HS-5 (cell line): ENCODE data around the gene RAB11FIP5.

Experiments used
- DNase-seq: peaks from one replicate; pipeline ENCODE4 v3.0.0-alpha.2; 2012; ENCODE audit warnings: low read depth

The RAB11FIP5 gene

DNA sequence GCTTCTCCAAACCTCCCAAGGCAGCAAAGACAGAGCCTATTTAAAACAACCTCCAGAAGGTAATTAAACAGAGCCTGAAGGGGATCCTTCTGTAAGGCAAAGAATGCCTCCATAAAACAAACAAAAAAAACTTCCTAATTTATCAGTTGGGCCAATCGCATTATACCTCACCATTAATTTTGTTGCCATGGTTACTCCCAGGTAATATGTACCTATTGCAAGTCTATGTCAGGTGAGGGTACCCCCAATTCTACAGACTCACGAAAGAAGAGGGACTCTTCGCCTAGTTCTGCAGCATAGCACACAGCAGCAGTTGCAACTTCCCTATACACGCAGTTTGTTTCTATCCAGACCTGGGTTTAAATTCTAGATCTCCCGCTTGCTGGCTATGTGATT, 80.0 kb downstream of the RAB11FIP5 start:
- no peak for DNase-seq

GRCh38 chr2:73031725-73032701, 80.7 kb downstream of the RAB11FIP5 start:
- no peak for DNase-seq

DNA sequence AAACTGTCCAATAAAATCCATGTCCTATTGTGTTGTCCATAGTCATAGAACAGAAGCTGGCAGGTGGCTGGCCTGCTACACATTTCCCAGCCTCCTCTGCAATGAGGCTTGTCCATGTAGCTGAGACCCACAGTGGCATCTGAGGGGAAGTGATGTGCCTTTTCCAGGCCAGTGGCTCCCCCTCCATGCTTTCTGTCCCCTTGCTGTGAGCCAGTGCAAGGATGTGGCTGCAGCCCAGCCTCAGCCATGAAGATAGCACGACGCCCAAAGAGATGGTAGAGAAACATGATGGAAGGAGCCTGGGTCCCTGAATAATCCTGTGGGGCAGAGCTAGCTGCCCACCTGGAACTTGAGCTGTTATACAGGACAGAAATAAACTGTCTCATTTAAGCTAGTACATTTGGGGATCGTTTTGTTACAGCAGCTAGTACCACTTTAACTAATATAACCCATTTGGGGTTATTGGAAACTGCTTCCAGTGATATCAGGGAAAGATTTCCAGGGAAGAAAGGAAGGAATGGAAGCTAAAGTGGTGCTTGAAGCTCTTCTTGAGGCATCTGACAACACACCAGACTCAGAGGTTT, 81.6 kb downstream of the RAB11FIP5 start:
- no peak for DNase-seq

DNA sequence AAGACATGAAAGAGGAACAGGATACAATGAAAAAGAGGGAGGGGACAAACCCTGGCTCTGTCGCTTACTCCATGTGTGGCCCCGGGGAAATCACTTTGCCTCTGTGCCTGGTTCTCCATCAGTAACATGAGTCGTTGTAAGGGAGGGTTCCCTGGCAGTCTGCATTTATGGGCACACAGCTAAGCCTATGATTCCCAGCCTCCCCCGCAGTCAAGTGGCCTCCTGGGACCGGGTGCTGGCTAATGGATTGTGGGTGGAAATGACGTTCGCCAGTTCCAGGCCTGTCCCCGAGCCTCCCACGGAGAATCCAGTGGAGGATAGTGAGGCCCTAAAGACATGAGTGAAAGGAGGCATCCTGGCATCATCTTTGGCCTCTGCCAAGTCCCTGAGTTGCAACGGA, 83.9 kb downstream of the RAB11FIP5 start:
- no peak for DNase-seq

- DNase-seq, result no peak
Measured at GRCh38 chr2:73027340-73027739, 85.4 kb downstream of the RAB11FIP5 start.

- DNase-seq, result no peak
Measured at GRCh38 chr2:73023497-73023896, 89.3 kb downstream of the RAB11FIP5 start.
